ENCODE data around the gene YRDC.

Gene YRDC

DNA sequence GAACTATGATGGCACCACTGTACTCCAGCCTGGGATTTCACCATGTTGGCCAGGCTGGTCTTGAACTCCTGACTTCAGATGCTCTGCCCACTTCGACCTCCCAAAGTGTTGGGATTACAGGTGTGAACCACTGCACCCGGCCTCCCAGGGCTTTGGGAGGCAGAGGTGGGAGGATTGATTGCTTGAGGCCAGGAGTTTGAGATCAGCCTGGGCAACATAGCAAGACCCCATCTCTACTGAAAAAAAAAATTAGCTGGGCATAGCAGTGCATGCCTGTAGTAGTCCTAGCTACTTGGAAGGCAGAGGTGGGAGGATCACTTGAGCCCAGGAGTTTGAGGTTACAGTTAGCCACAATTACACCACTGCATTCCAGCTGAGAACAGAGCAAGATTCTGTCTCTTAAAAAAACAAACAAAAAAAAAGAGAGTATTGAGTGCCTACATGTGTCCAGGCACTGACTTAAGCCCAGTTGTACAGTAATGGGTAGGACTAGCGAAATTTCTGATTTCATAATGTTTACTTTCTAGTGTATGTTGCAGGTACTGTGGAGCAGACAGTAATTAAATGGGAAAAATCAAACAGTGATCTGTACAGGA is 10.2 kb downstream of the YRDC start:
- no peak overlapping the region for H3K4me2 ChIP-seq (ENCODE audit: low read depth, low read length, poor library complexity, severe bottlenecking)
- no peak overlapping the region for H2AFZ ChIP-seq (ENCODE audit: low read length)
- H3K4me1 ChIP-seq (ENCODE audit: insufficient read depth, low read length, poor library complexity, severe bottlenecking), result no peaks in the 10 kb centered on the region
- no peaks in the 10 kb centered on the region for H3K9me2 ChIP-seq (replicated peaks; ENCODE audit: low read depth, low read length)
- H3K9ac ChIP-seq (ENCODE audit: low read depth, low read length, poor library complexity, severe bottlenecking), result no peak overlapping the region
- peaks cover 19% of the 10 kb centered on the region; the same call in 1 of the 2 replicates for H3K36me3 ChIP-seq (ENCODE audit: insufficient read depth, low read length)
- H3K27me3 ChIP-seq (ENCODE audit: insufficient read depth, low read length, poor library complexity, severe bottlenecking), result no peaks in the 10 kb centered on the region
- H3K9me3 ChIP-seq (ENCODE audit: insufficient read depth, low read depth, low read length), result no peaks in the 10 kb centered on the region
- H3F3A ChIP-seq (ENCODE audit: low read depth), result no peaks in the 10 kb centered on the region
- TF ChIP-seq, protein P1, sequence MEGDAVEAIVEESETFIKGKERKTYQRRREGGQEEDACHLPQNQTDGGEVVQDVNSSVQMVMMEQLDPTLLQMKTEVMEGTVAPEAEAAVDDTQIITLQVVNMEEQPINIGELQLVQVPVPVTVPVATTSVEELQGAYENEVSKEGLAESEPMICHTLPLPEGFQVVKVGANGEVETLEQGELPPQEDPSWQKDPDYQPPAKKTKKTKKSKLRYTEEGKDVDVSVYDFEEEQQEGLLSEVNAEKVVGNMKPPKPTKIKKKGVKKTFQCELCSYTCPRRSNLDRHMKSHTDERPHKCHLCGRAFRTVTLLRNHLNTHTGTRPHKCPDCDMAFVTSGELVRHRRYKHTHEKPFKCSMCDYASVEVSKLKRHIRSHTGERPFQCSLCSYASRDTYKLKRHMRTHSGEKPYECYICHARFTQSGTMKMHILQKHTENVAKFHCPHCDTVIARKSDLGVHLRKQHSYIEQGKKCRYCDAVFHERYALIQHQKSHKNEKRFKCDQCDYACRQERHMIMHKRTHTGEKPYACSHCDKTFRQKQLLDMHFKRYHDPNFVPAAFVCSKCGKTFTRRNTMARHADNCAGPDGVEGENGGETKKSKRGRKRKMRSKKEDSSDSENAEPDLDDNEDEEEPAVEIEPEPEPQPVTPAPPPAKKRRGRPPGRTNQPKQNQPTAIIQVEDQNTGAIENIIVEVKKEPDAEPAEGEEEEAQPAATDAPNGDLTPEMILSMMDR (conservative IDR thresholded peaks at IDR 0.05; ENCODE audit: low read length), result no peak
- TF ChIP-seq EZH2phosphoT487 (IDR thresholded peaks at IDR 0.05; ENCODE audit: borderline replicate concordance), result no peak
- H3K79me2 ChIP-seq (ENCODE audit: insufficient read depth, low read length), result peaks cover 16% of the 10 kb centered on the region
- H3K4me3 ChIP-seq (ENCODE audit: low read length, poor library complexity, severe bottlenecking), result no peak overlapping the region
- H4K20me1 ChIP-seq (ENCODE audit: insufficient read depth, low read length, poor library complexity, severe bottlenecking), result peaks cover 16% of the 10 kb centered on the region

DNA sequence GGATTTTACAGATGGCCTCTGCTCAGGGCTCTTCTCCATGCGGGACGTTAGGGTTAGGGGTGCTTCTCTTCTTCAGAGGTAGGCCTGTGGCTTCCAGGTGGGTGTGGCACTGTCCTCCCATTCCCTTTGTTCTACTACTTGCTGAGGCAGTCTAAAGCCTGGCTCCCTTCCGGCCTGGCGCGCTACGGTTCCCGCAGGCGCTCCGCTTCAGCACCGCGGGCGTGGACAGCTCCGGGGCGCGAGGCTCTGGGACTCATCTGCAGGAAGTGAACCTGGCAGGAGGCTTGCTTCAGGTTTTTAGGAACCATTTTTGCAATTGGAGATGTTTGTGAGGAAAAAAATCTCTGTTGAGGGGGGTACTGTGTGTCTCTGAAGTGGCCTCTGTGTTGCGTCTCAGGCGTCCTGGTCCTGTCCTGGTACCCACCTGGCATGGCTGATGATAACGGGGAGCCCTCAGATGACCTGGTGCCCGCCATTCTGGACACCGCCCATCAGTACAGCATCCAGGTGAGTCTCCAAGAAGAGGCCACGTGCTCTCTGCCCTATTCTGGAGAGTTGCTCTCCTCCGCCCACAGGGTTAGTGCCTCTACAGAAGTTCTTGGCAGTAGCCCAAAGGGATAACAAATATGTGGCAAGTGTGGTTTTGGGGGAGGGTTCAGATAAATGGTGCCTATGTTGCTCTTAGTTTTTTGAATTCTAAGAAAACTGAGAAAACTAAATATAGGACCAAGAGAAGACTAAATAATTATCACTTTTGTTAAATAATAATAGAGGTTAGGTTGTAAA is 12.5 kb downstream of the YRDC start:
- Histone ChIP-seq H3K79me2 (ENCODE audit: insufficient read depth, low read length) (peaks cover 16% of the 10 kb centered on the region), H3K4me2 (ENCODE audit: low read depth, low read length, poor library complexity, severe bottlenecking) (peak overlapping the region; percentile 61), H3K9me3 (ENCODE audit: insufficient read depth, low read depth, low read length) (no peaks in the 10 kb centered on the region), H3K4me3 (ENCODE audit: low read length, poor library complexity, severe bottlenecking) (peak overlapping the region; percentile 68), H3K4me1 (ENCODE audit: insufficient read depth, low read length, poor library complexity, severe bottlenecking) (no peaks in the 10 kb centered on the region), H3K36me3 (ENCODE audit: insufficient read depth, low read length) (peaks cover 7% of the 10 kb centered on the region; the same call in 1 of the 2 replicates), H3K27me3 (ENCODE audit: insufficient read depth, low read length, poor library complexity, severe bottlenecking) (no peaks in the 10 kb centered on the region), H3K9me2 (replicated peaks; ENCODE audit: low read depth, low read length) (no peaks in the 10 kb centered on the region), H4K20me1 (ENCODE audit: insufficient read depth, low read length, poor library complexity, severe bottlenecking) (peaks cover 12% of the 10 kb centered on the region), H3K9ac (ENCODE audit: low read depth, low read length, poor library complexity, severe bottlenecking) (no peak overlapping the region), H2AFZ (ENCODE audit: low read length) (no peak overlapping the region), H3F3A (ENCODE audit: low read depth) (no peaks in the 10 kb centered on the region)
- no peak for TF ChIP-seq EZH2phosphoT487 (IDR thresholded peaks at IDR 0.05; ENCODE audit: borderline replicate concordance)
- TF ChIP-seq, protein P1 (conservative IDR thresholded peaks at IDR 0.05; ENCODE audit: low read length), result no peak

DNA sequence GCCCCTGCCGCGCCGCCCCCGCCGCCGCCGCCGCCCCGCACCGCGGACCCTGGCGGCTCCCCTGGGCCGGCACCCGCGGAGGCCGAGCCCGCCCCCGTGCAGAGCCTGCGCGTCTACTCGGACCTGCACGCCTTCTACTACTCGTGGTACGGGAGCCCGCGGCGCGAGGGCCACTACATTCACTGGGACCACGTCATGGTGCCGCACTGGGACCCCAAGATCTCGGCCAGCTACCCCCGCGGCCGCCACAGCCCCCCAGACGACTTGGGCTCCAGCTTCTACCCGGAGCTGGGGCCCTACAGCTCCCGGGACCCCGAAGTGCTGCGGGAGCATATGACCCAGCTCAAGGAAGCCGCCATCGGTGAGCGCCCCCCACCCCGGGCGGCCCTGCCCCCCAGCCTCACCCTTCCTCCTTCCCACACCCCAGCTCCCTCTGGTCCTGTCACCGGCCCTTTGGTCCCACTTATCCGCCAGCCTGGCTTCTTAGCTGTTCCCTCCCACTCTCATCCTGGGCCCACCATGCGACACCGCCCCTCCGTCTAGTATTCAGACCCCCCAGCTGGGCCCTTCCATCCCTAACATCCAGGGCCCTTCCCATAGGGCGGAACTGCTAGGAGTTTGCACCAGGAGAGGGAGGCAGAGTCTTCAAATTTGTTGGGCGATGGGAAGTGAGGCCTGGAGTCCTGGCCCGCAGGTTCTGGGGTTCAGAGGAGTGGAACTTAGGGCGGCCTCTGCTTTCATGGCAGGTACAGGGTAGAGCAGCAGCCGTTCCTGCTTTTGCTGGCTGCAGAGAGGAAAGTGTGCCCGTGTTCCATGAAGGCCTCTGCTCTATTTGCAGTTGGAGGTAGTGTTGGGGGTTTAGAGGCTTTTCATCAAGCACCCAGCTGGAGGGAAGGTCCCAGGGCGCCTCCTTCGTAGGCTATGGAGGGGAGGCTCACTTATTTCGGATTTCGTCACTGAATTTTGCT is 13.4 kb downstream of the YRDC start:
- peaks cover 12% of the 10 kb centered on the region for H4K20me1 ChIP-seq (ENCODE audit: insufficient read depth, low read length, poor library complexity, severe bottlenecking)
- H3K36me3 ChIP-seq (ENCODE audit: insufficient read depth, low read length), result peaks cover 6% of the 10 kb centered on the region; the same call in 1 of the 2 replicates
- TF ChIP-seq, protein P1 (conservative IDR thresholded peaks at IDR 0.05; ENCODE audit: low read length), result no peak
- no peak for TF ChIP-seq EZH2phosphoT487 (IDR thresholded peaks at IDR 0.05; ENCODE audit: borderline replicate concordance)
- no peaks in the 10 kb centered on the region for H3K9me3 ChIP-seq (ENCODE audit: insufficient read depth, low read depth, low read length)
- H3K9me2 ChIP-seq (replicated peaks; ENCODE audit: low read depth, low read length), result no peaks in the 10 kb centered on the region
- H3K4me1 ChIP-seq (ENCODE audit: insufficient read depth, low read length, poor library complexity, severe bottlenecking), result no peaks in the 10 kb centered on the region
- H2AFZ ChIP-seq (ENCODE audit: low read length), result no peak overlapping the region
- peak overlapping the region; percentile 61 for H3K4me2 ChIP-seq (ENCODE audit: low read depth, low read length, poor library complexity, severe bottlenecking)
- H3F3A ChIP-seq (ENCODE audit: low read depth), result no peaks in the 10 kb centered on the region
- H3K79me2 ChIP-seq (ENCODE audit: insufficient read depth, low read length), result peaks cover 16% of the 10 kb centered on the region
- peak overlapping the region; percentile 54 for H3K9ac ChIP-seq (ENCODE audit: low read depth, low read length, poor library complexity, severe bottlenecking)
- H3K27me3 ChIP-seq (ENCODE audit: insufficient read depth, low read length, poor library complexity, severe bottlenecking), result no peaks in the 10 kb centered on the region
- H3K4me3 ChIP-seq (ENCODE audit: low read length, poor library complexity, severe bottlenecking), result peak overlapping the region; percentile 68

All from Loucy (cell line).